Karpas-422 (cell line): ENCODE results near the gene EFCAB14. TPM values are rescaled to one million over a fixed set of nuclear protein-coding genes. Genes with fewer than 3 reads are reported as not detected.
A peak's percentile ranks its signal among the peaks of the same experiment; 100 is the strongest.
"Not testable (repeated sequence)": the region's sequence is repeated elsewhere in the genome, so short reads cannot be mapped to it uniquely, and the experiment has no call there.

Source experiments
- DNase-seq: peaks from one replicate; pipeline ENCODE4 v3.0.0-alpha.2; 2015
- H2AFZ ChIP-seq: fragments of 200-600 bp; sonication (generic); 2 replicates; pipeline ENCODE4 v1.6.1; 2014; ENCODE audit warnings: antibody characterized with exemption, low read length, mixed read lengths
- H3K27ac ChIP-seq: fragments of 200-600 bp; sonication (generic); 2 replicates; pipeline ENCODE4 v1.5.1; 2014; ENCODE audit warnings: mild to moderate bottlenecking, low read length, moderate library complexity
- H3K27me3 ChIP-seq: fragments of 200-600 bp; sonication (generic); 2 replicates; pipeline ENCODE4 v1.6.1; 2014; ENCODE audit warnings: low read length, mixed read lengths
- H3K36me3 ChIP-seq: fragments of 200-600 bp; sonication (generic); 2 replicates; pipeline ENCODE4 v1.6.1; 2014; ENCODE audit warnings: low read length, mixed read lengths; ENCODE audit not compliant: insufficient read depth
- H3K4me1 ChIP-seq: fragments of 200-600 bp; sonication (generic); 2 replicates; pipeline ENCODE4 v1.6.1; 2014; ENCODE audit warnings: mild to moderate bottlenecking, low read length, mixed read lengths
- H3K4me2 ChIP-seq: fragments of 200-600 bp; sonication (generic); 2 replicates; pipeline ENCODE4 v1.6.1; 2014; ENCODE audit warnings: low read length, low read depth, mild to moderate bottlenecking; ENCODE audit not compliant: poor library complexity, severe bottlenecking
- H3K4me3 ChIP-seq: fragments of 200-600 bp; sonication (generic); 2 replicates; pipeline ENCODE4 v1.5.1; 2014; ENCODE audit warnings: mild to moderate bottlenecking, antibody characterized with exemption, low read length, mixed read lengths
- H3K79me2 ChIP-seq: fragments of 200-600 bp; sonication (generic); 2 replicates; pipeline ENCODE4 v1.6.1; 2014; ENCODE audit warnings: mild to moderate bottlenecking, low read length, mixed read lengths
- H3K9ac ChIP-seq: fragments of 200-600 bp; sonication (generic); 2 replicates; pipeline ENCODE4 v1.6.0; 2014; ENCODE audit warnings: low read length
- H3K9me2 ChIP-seq: fragments of 200-600 bp; sonication (generic), shearing (Covaris generic); replicated peaks from 2 replicates; pipeline ENCODE4 v1.6.0; 2014; ENCODE audit warnings: mild to moderate bottlenecking, low read length, moderate library complexity; ENCODE audit not compliant: insufficient read depth
- H3K9me3 ChIP-seq: fragments of 300-700, 200-600 bp; sonication (generic); 2 replicates; pipeline ENCODE4 v1.6.1; 2014; ENCODE audit warnings: low read length, mixed read lengths
- H4K20me1 ChIP-seq: fragments of 200-600 bp; sonication (generic); 2 replicates; pipeline ENCODE4 v1.6.1; 2014; ENCODE audit warnings: mild to moderate bottlenecking, antibody characterized with exemption, low read length, low read depth; ENCODE audit not compliant: insufficient read depth
- total RNA-seq: library from RNA; depleted of rRNA; stranded (reverse); fragments of >200 nt; shearing (Covaris generic); gene quantifications from 2 replicates; pipeline ENCODE4 v1.2.3, GENCODE V29; 2014; ENCODE audit warnings: low replicate concordance

The EFCAB14 gene
- total RNA-seq, 1 experiment from 2014 or later, result 75.0 TPM

DNA sequence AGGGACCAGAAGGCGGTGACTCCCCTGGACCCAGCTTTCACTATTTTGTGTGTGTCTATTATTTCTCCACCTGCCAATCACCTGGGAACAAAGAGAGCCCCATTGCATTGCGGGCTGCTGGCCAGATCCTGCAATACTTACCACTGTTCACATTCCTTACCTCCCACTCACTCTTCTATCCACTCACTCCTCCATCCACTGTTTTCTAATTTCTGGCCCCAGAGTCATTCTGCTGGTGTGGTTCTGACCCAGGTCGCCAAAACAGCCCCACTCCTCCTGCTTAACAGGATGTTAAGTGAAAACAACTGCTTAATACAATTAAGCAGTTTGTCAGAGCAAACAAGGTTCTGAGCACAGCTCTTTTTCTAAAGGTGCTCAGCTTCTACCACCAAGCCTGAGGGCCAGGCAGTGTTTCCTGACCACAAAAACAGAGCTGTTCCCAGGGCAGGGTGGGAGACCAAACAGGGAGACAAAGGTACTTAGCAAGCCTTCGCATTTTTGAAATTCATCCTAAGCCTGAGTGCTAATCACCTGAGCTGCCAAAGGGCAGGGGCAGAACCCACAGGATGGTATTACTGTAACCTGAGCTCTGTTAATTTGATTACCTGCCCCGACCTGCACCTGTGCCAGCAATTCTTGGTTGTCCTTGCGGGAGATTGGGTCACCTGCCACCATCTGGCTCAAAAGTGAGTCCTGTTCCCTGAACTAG lies 38.5 kb upstream of the EFCAB14 start:
- Histone ChIP-seq H3K36me3 (no peaks in the 10 kb centered on the region), H3K27ac (no peak overlapping the region), H3K4me2 (no peak overlapping the region), H2AFZ (no peak overlapping the region), H3K4me1 (no peaks in the 10 kb centered on the region), H3K79me2 (no peaks in the 10 kb centered on the region), H4K20me1 (no peaks in the 10 kb centered on the region), H3K27me3 (no peaks in the 10 kb centered on the region), H3K9me3 (no peaks in the 10 kb centered on the region), H3K9ac (no peak overlapping the region), H3K4me3 (no peak overlapping the region), H3K9me2 (no peaks in the 10 kb centered on the region)
- no peak for DNase-seq

GRCh38 chr1:46755121-46755520 lies 36.2 kb upstream of the EFCAB14 start:
- Histone ChIP-seq H3K9ac (no peak overlapping the region), H3K79me2 (no peaks in the 10 kb centered on the region), H3K9me2 (no peaks in the 10 kb centered on the region), H3K9me3 (no peaks in the 10 kb centered on the region), H3K27me3 (no peaks in the 10 kb centered on the region), H2AFZ (no peak overlapping the region), H3K27ac (no peak overlapping the region), H3K4me1 (no peaks in the 10 kb centered on the region), H3K4me3 (no peak overlapping the region), H3K4me2 (no peak overlapping the region), H4K20me1 (no peaks in the 10 kb centered on the region), H3K36me3 (no peaks in the 10 kb centered on the region)
- no peak for DNase-seq

DNA sequence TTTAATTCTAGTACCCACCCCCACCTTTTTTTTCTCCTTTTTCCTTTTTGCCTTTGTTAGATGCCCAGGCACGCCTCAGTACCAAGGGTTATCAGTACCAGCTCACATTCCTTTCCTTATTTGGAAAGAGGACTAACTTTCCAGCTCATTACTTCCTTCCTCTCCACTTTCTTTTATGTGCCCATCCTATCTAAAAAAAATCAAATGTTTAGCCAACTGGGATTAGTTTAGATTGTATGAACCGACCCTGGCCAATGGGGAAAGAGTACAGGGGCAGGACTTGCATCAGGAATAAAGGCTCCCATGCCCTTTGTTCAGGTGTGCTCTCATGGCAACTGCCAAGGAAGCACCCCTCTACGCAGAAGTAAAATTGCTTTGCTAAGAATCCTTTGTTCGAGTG lies 35.8 kb upstream of the EFCAB14 start:
- H3K9me3 ChIP-seq, H4K20me1 ChIP-seq, H3K4me1 ChIP-seq, H3K9me2 ChIP-seq, DNase-seq, H2AFZ ChIP-seq, H3K4me2 ChIP-seq, H3K4me3 ChIP-seq, H3K27ac ChIP-seq, H3K9ac ChIP-seq, H3K27me3 ChIP-seq, H3K79me2 ChIP-seq, H3K36me3 ChIP-seq: not testable (repeated sequence)

- no peaks in the 10 kb centered on the region for H3K27me3 ChIP-seq
- no peaks in the 10 kb centered on the region for H3K4me1 ChIP-seq
- no peak for DNase-seq
- no peak overlapping the region for H3K9ac ChIP-seq
- no peaks in the 10 kb centered on the region for H3K9me2 ChIP-seq
- H3K27ac ChIP-seq, result no peak overlapping the region
- H3K4me2 ChIP-seq, result no peak overlapping the region
- no peak overlapping the region for H3K4me3 ChIP-seq
- H2AFZ ChIP-seq, result no peak overlapping the region
- H3K79me2 ChIP-seq, result no peaks in the 10 kb centered on the region
- no peaks in the 10 kb centered on the region for H3K9me3 ChIP-seq
- no peaks in the 10 kb centered on the region for H4K20me1 ChIP-seq
- H3K36me3 ChIP-seq, result no peaks in the 10 kb centered on the region
These were observed 35.1 kb upstream of the EFCAB14 start for GRCh38 chr1:46753985-46754384.

GRCh38 chr1:46749921-46750404 lies 31.0 kb upstream of the EFCAB14 start:
- Histone ChIP-seq H3K27ac (no peak overlapping the region), H3K9me3 (no peaks in the 10 kb centered on the region), H3K9me2 (no peaks in the 10 kb centered on the region), H4K20me1 (no peaks in the 10 kb centered on the region), H3K4me2 (no peak overlapping the region), H3K27me3 (no peaks in the 10 kb centered on the region), H3K36me3 (no peaks in the 10 kb centered on the region), H3K4me3 (no peak overlapping the region), H2AFZ (no peak overlapping the region), H3K4me1 (no peaks in the 10 kb centered on the region), H3K79me2 (no peaks in the 10 kb centered on the region), H3K9ac (no peak overlapping the region)
- DNase-seq, result no peak

DNA sequence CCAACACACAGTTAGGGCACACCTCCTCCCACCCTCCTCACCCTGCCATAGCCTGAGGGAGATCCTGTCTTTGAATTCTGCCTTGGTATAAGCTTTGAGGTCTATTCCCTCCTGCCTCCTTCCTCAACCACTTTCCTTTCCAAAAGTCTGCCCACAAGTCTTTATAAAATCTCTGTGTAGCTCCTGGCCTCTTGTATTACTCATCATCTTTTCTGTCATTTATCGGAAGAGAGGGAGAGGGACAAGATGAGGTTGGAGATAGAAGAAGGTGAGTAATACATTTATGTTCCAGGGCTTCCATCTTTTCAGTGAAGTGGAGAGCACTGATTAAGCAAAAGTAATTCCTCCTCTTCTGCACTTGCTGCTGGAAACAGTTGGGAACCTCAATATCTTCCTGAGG lies 30.5 kb upstream of the EFCAB14 start:
- no peaks in the 10 kb centered on the region for H3K36me3 ChIP-seq
- no peaks in the 10 kb centered on the region for H3K9me2 ChIP-seq
- no peaks in the 10 kb centered on the region for H3K9me3 ChIP-seq
- no peaks in the 10 kb centered on the region for H3K27me3 ChIP-seq
- H3K79me2 ChIP-seq, result no peaks in the 10 kb centered on the region
- H4K20me1 ChIP-seq, result no peaks in the 10 kb centered on the region
- H3K4me3 ChIP-seq, result no peak overlapping the region
- H3K4me2 ChIP-seq, result no peak overlapping the region
- no peak overlapping the region for H3K9ac ChIP-seq
- DNase-seq, result no peak
- H3K4me1 ChIP-seq, result no peaks in the 10 kb centered on the region
- no peak overlapping the region for H2AFZ ChIP-seq
- no peak overlapping the region for H3K27ac ChIP-seq

DNA sequence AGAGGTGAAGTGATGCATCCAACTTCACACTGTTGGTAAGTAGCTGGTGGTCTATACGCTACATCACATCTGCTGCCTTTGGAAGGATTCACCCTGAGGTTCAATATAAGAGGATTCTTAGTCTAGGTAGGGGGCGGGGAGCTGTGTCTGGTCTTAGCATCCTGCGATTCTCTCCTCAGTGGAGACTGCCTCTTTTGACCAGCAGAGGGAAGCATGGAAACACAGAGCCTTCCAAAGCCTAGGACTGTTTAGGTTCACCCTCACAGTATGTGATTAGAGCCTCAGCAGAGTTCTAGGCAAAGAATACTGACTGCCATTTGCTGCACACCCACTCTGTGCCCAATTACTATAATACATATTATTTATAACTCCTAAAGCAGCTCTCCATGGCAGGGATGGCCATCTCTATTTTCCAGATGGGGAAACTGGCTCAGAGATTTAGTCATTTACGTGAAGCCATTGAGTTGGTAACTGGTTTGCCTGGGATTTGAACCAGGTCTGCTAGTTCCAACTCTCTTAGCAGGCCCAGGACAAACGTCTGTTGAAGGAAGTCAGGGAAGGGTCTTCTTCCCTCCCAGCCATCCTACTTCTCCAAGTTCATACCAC lies 28.9 kb upstream of the EFCAB14 start:
- Histone ChIP-seq H3K4me2 (no peak overlapping the region), H3K9me3 (no peaks in the 10 kb centered on the region), H3K27me3 (no peaks in the 10 kb centered on the region), H3K9ac (no peak overlapping the region), H3K27ac (no peak overlapping the region), H3K79me2 (no peaks in the 10 kb centered on the region), H3K4me3 (no peak overlapping the region), H4K20me1 (no peaks in the 10 kb centered on the region), H3K9me2 (no peaks in the 10 kb centered on the region), H3K4me1 (no peaks in the 10 kb centered on the region), H3K36me3 (no peaks in the 10 kb centered on the region), H2AFZ (no peak overlapping the region)
- DNase-seq, result peak; percentile 71

DNA sequence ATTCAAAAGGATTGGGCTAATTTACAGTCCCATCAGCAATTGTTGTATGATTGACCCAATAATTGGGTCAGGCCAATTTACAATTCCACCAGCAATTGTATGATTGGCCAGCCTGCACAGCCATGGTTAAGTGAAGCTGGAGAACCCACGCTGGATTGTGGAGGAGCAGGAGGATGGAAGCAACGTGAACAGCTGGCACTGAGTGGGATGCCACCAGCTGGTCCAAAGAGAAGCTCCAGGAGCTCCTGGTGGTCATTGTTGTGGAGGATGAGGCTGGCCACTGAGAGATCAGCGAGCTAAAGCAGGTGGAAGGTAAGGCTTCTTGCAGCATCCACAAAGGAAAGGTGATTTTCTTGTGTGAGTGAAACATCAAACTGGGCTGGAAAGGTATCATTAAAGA lies 23.2 kb upstream of the EFCAB14 start:
- Histone ChIP-seq H2AFZ (no peak overlapping the region), H3K4me1 (no peaks in the 10 kb centered on the region), H3K36me3 (no peaks in the 10 kb centered on the region), H3K9me3 (no peaks in the 10 kb centered on the region), H3K4me3 (no peak overlapping the region), H3K9me2 (no peaks in the 10 kb centered on the region), H3K9ac (no peak overlapping the region), H3K79me2 (no peaks in the 10 kb centered on the region), H3K27ac (no peak overlapping the region), H3K27me3 (no peaks in the 10 kb centered on the region), H4K20me1 (0 out of 2 replicates have a peak, but pooled peaks cover 4% of the 10 kb centered on the region), H3K4me2 (no peak overlapping the region)
- DNase-seq, result no peak
